GM12891 (cell line): ENCODE measurements around the gene ENOX1.

Source experiments
- DNase-seq: peaks from one replicate; pipeline ENCODE4 v3.0.0; 2011; ENCODE audit warnings: low spot score; ENCODE audit not compliant: insufficient read length
- FAIRE-seq: peaks from 2 replicates; lab custom pipeline; 2011; peaks lifted over from hg19 to GRCh38; lab: Jason Lieb, UNC
- PAX5 ChIP-seq: IDR thresholded peaks from 2 replicates; pipeline ENCODE4 v1.6.1; 2011; ENCODE audit warnings: low read length, moderate library complexity, mild to moderate bottlenecking; ENCODE audit not compliant: insufficient read depth, severe bottlenecking
- POLR2A ChIP-seq: IDR thresholded peaks from 2 replicates; pipeline ENCODE4 v1.6.1; 2011; ENCODE audit warnings: low read depth, low read length, control low read depth
- POLR2AphosphoS5 ChIP-seq: IDR thresholded peaks from 2 replicates; pipeline ENCODE4 v1.6.1; 2011; ENCODE audit warnings: low read depth, low read length, control low read depth
- POU2F2 ChIP-seq: IDR thresholded peaks from 2 replicates; pipeline ENCODE4 v1.6.1; 2011; ENCODE audit warnings: low read depth, mild to moderate bottlenecking, control low read depth, low read length, moderate library complexity
- SPI1 ChIP-seq: IDR thresholded peaks from 2 replicates; pipeline ENCODE4 v1.6.1; 2011; ENCODE audit warnings: low read depth, low read length, control low read depth
- TAF1 ChIP-seq: IDR thresholded peaks from 2 replicates; pipeline ENCODE4 v1.6.1; 2011; ENCODE audit warnings: low read depth, low read length, control low read depth

Gene ENOX1

GRCh38 chr13:43364210-43365038, 422.3 kb downstream of the ENOX1 start:
- DNase-seq = no peak
- no peak for FAIRE-seq
- TF ChIP-seq POU2F2 (no peak), POLR2AphosphoS5 (no peak), TAF1 (no peak), PAX5 (no peak), SPI1 (no peak), POLR2A (no peak)

GRCh38 chr13:43363156-43363953, 423.4 kb downstream of the ENOX1 start:
- FAIRE-seq (no peak), DNase-seq (no peak)
- TF ChIP-seq POLR2AphosphoS5 = no peak
- no peak for TF ChIP-seq TAF1
- no peak for TF ChIP-seq POU2F2
- no peak for TF ChIP-seq POLR2A
- TF ChIP-seq SPI1 = no peak
- no peak for TF ChIP-seq PAX5

GRCh38 chr13:43362556-43362955, 424.2 kb downstream of the ENOX1 start:
- DNase-seq = no peak
- TF ChIP-seq TAF1 (no peak), PAX5 (no peak), SPI1 (no peak)
- FAIRE-seq = no peak

- no peak for DNase-seq
- no peak for FAIRE-seq
These were observed 425.7 kb downstream of the ENOX1 start for GRCh38 chr13:43360892-43361610.

GRCh38 chr13:43360171-43360570, 426.6 kb downstream of the ENOX1 start:
- TF ChIP-seq POLR2AphosphoS5 (no peak), POU2F2 (no peak)
- DNase-seq (no peak), FAIRE-seq (no peak)

More at GRCh38 chr13:43360892-43361610, 425.7 kb downstream of the ENOX1 start:
- TF ChIP-seq SPI1 (no peak), TAF1 (no peak), PAX5 (no peak), POLR2AphosphoS5 (no peak), POLR2A (no peak), POU2F2 (no peak)

- FAIRE-seq = no peak
- TF ChIP-seq TAF1 (no peak), POLR2A (no peak), POLR2AphosphoS5 (no peak), SPI1 (no peak), POU2F2 (no peak), PAX5 (no peak)
- DNase-seq = no peak
These were observed 427.2 kb downstream of the ENOX1 start for GRCh38 chr13:43359536-43359935.

GRCh38 chr13:43357564-43357963, 429.2 kb downstream of the ENOX1 start:
- DNase-seq = no peak
- TF ChIP-seq POU2F2 = no peak
- TF ChIP-seq POLR2AphosphoS5 = no peak
- no peak for TF ChIP-seq POLR2A
- TF ChIP-seq TAF1 = no peak
- no peak for TF ChIP-seq SPI1
- FAIRE-seq = no peak

GRCh38 chr13:43356567-43356966, 430.2 kb downstream of the ENOX1 start:
- FAIRE-seq = peak; percentile 35

GRCh38 chr13:43355774-43356173, 431.0 kb downstream of the ENOX1 start:
- no peak for FAIRE-seq
- TF ChIP-seq POLR2A (no peak), PAX5 (no peak), POU2F2 (no peak), SPI1 (no peak), POLR2AphosphoS5 (no peak), TAF1 (no peak)
- DNase-seq = no peak

More at GRCh38 chr13:43356567-43356966, 430.2 kb downstream of the ENOX1 start:
- no peak for TF ChIP-seq PAX5
- no peak for TF ChIP-seq POU2F2
- DNase-seq = peak; percentile 6
